GM06990 (cell line): Measurements from ENCODE around the gene INAFM1.

Source experiments
- DNase-seq: peaks from one replicate; pipeline ENCODE4 v3.0.0-alpha.2; 2011; ENCODE audit not compliant: insufficient read length; ENCODE audit errors: extremely low read depth
- H3K27me3 ChIP-seq: replicated peaks from 2 replicates; pipeline ENCODE4 v1.6.0; 2011; ENCODE audit warnings: low read length; ENCODE audit not compliant: control insufficient read depth, insufficient read depth
- H3K36me3 ChIP-seq: 2 replicates; pipeline ENCODE4 v1.5.1; 2011; ENCODE audit warnings: low read length; ENCODE audit not compliant: control insufficient read depth, insufficient read depth
- H3K4me3 ChIP-seq: replicated peaks from 2 replicates; pipeline ENCODE4 v1.5.1; 2011; ENCODE audit warnings: low read depth, mild to moderate bottlenecking, control low read depth, low read length
- TF ChIP-seq, protein P1 (sequence below): IDR thresholded peaks from 2 replicates; pipeline ENCODE4 v1.5.1; 2011; ENCODE audit warnings: low read length, control low read depth, mild to moderate bottlenecking, inconsistent platforms; ENCODE audit not compliant: insufficient read depth, poor library complexity, severe bottlenecking

Gene INAFM1

DNA sequence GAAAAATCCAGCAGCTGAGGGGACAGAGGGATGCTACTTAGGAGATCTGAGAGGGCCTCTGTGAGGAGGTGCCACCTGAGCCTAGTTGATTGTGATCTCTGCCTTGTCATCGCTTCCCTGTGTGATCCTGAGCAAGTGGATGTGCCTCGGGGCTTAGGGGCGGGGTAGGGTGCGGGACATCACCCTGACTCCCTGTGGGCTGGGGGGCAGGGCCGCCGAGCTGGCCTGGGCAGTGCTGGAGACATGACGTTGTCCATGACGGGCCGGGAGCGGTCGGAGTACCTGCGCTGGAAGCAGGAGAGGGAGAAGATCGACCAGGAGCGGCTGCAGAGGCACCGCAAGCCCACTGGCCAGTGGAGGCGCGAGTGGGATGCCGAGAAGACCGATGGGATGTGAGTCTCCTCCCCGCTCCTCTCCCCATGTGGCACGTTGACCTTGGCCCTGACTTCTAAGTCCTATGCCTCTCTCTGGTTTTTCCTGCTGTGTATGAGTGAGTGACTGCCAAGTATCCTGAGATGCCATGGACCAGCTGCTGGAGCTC, 8.2 kb upstream of the INAFM1 start:
- no peak for DNase-seq
- H3K4me3 ChIP-seq: no peak overlapping the region
- H3K36me3 ChIP-seq: peaks cover 22% of the 10 kb centered on the region
- no peaks in the 10 kb centered on the region for H3K27me3 ChIP-seq
- TF ChIP-seq, protein P1, sequence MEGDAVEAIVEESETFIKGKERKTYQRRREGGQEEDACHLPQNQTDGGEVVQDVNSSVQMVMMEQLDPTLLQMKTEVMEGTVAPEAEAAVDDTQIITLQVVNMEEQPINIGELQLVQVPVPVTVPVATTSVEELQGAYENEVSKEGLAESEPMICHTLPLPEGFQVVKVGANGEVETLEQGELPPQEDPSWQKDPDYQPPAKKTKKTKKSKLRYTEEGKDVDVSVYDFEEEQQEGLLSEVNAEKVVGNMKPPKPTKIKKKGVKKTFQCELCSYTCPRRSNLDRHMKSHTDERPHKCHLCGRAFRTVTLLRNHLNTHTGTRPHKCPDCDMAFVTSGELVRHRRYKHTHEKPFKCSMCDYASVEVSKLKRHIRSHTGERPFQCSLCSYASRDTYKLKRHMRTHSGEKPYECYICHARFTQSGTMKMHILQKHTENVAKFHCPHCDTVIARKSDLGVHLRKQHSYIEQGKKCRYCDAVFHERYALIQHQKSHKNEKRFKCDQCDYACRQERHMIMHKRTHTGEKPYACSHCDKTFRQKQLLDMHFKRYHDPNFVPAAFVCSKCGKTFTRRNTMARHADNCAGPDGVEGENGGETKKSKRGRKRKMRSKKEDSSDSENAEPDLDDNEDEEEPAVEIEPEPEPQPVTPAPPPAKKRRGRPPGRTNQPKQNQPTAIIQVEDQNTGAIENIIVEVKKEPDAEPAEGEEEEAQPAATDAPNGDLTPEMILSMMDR: no peak

DNA sequence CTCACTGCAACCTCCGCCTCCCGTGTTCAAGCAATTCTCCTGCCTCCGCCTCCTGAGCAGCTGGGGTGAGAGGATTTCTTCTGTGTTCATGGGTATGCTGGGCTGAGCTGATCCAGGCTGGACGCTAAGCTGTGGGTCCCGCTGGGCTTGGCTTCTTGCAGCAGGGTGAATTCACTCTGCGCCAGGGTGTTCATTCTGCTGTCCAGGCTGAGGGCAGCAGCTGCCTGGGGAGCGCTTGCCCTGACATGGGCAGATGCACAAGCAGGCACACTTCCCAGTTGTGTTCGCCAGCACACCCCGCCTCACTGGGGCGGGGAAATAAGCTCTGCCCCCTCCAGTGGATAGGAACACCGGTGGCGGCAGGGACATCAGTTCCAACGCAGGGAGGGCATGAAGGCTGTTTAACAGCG, 7.3 kb upstream of the INAFM1 start:
- TF ChIP-seq, protein P1: no peak
- H3K36me3 ChIP-seq: peaks cover 22% of the 10 kb centered on the region
- DNase-seq: no peak
- H3K27me3 ChIP-seq: no peaks in the 10 kb centered on the region
- H3K4me3 ChIP-seq: no peak overlapping the region

DNA sequence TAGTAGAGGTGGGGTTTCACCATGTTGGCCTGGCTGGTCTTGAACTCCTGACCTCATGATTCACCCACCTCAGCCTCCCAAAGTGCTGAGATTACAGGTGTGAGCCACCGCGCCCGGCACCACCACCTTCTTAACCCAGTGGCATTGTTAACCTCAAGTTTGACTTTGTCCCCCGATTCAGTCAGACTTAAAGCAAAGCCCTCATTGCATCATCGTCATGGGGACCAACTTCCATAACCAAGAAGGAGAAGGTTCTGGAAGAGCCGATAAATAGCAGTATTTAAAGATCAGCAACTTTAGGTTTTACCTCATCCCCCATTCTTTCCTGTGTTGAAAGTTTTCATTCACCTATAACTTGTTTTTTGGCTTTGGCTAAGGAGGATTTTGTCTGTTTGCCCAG, 6.7 kb upstream of the INAFM1 start:
- Histone ChIP-seq H3K27me3 (no peaks in the 10 kb centered on the region), H3K36me3 (peaks cover 22% of the 10 kb centered on the region), H3K4me3 (no peak overlapping the region)
- TF ChIP-seq, protein P1: no peak
- no peak for DNase-seq

DNA sequence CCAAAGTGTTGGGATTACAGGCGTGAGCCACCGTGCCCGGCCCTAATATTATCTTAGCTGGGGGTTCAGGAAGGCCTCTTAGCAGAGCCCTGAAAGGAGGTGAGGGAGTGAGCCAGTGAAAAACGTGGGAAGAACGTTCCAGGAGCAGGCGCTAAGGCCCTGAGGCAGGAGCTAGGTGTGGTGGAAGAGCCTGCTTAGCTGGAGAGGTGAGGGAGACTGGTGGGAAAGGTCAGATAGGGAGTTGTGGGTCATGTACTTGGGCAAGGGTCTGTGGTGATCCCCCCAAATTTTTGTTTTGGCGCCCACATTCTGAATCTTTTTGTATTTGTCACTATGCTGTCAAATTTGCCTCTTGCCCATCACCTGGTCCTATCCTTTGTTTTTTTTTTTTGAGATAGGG, 5.1 kb upstream of the INAFM1 start:
- no peak for DNase-seq
- Histone ChIP-seq H3K36me3 (peaks cover 17% of the 10 kb centered on the region), H3K27me3 (no peaks in the 10 kb centered on the region), H3K4me3 (no peak overlapping the region)
- TF ChIP-seq, protein P1: no peak

DNA sequence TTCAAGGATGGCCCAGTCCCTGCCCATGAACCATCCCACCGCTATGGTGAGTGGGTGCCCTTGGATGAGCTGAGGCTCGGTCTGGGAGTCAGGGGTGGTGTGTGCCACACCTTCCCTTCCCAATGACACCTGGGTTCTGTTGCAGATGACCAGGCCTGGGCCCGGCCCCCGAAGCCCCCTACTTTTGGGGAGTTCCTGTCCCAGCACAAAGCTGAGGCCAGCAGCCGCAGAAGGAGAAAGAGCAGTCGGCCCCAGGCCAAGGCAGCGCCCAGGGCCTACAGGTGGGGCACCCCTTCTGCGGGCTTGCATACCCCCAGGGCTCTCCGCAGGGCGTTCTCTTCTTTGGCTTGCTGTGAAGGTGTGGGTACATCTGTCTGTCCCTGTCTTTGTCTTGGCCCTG, 4.3 kb upstream of the INAFM1 start:
- TF ChIP-seq, protein P1: no peak
- Histone ChIP-seq H3K4me3 (no peak overlapping the region), H3K36me3 (peaks cover 15% of the 10 kb centered on the region), H3K27me3 (no peaks in the 10 kb centered on the region)
- no peak for DNase-seq

DNA sequence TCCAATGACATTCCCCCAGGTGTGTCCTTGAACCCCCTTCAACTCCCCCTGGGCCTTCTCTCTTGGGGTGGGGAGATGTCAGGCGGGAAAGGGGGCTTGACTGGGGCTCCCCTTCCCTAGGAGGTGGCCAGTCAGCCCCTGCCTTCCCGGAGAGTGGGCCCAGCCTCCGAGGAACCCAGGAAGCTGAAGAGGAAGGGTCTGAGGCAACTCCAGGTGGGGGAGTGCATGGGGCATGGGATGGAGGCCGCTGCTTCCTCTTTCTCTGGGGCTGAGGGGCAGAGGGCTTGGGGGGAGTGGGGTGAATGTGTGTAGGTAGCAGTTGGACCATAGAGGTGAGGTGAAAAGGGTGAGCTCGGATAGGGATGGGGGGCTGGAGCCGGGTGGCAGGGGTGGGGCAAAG, 2.7 kb upstream of the INAFM1 start:
- no peak for DNase-seq
- Histone ChIP-seq H3K27me3 (no peaks in the 10 kb centered on the region), H3K4me3 (no peak overlapping the region), H3K36me3 (peaks cover 10% of the 10 kb centered on the region)
- TF ChIP-seq, protein P1: no peak
